B cell (primary cell): Measurements from ENCODE around the gene TMEM143. TPM values are rescaled to one million over a fixed set of nuclear protein-coding genes. Genes with fewer than 3 reads are reported as not detected.

Experiments
- ATAC-seq: fragments of 200-7000 bp; cut with Tn5 transposase; one replicate; pipeline ENCODE4 v1.10.0; 2021; ENCODE audit warnings: low read depth, mild to moderate bottlenecking, moderate number of reproducible peaks, moderate library complexity
- CTCF ChIA-PET: fragments of 350-600 bp; sonication (Branson Sonifier 250); formaldehyde crosslinking; loops from one replicate; lab custom pipeline; 2021; ENCODE audit warnings: antibody characterized with exemption, inconsistent platforms; lab: Charles Lee
- POLR2A ChIA-PET: fragments of 350-600 bp; sonication (Branson Sonifier 250); formaldehyde crosslinking; loops from one replicate; lab custom pipeline; 2021; ENCODE audit warnings: antibody characterized with exemption; lab: Charles Lee
- DNase-seq: peaks from one replicate; pipeline ENCODE4 v3.0.0; 2013
- H2AFZ ChIP-seq: 2 replicates; pipeline ENCODE4 v1.6.1; 2012; ENCODE audit warnings: mild to moderate bottlenecking, low read depth, low read length; ENCODE audit not compliant: insufficient read depth, poor library complexity, severe bottlenecking
- H3K27ac ChIP-seq, 2 donors: 1 replicate in 1 of 2; 2 replicates in 1 of 2; pipeline ENCODE4 v1.5.1; 2012 to 2013; ENCODE audit warnings: low read length in 2 of 2, mild to moderate bottlenecking in 2 of 2, moderate library complexity in 1 of 2
- H3K27me3 ChIP-seq, 4 experiments: fragments of 200-600 bp in 1 of 4; sonication (generic) in 1 of 4; replicated peaks in 1 of 4; 1 replicate in 2 of 4; 2 replicates in 2 of 4; pipeline versions ENCODE4 v1.6.1 to v1.7.0; 2013 to 2016; ENCODE audit warnings: low read length in 3 of 4, mild to moderate bottlenecking in 2 of 4, mixed read lengths in 1 of 4, moderate library complexity in 1 of 4; ENCODE audit not compliant: insufficient read depth in 4 of 4, control insufficient read depth in 3 of 4; ENCODE audit errors: control extremely low read depth in 1 of 4
- H3K36me3 ChIP-seq, 2 experiments: replicated peaks in 1 of 2; 1 replicate in 1 of 2; 2 replicates in 1 of 2; pipeline versions ENCODE4 v1.6.1 to v1.7.1; 2013; ENCODE audit warnings: low read length in 1 of 2; ENCODE audit not compliant: insufficient read depth in 2 of 2, control insufficient read depth in 1 of 2; ENCODE audit errors: control extremely low read depth in 1 of 2, extremely low read depth in 1 of 2
- H3K4me1 ChIP-seq, 2 donors: fragments of 200-600 bp in 1 of 2; sonication (generic) in 1 of 2; 1 replicate in 1 of 2; 2 replicates in 1 of 2; pipeline versions ENCODE4 v1.5.1 to v1.6.1; 2013 to 2017; ENCODE audit warnings: low read length in 2 of 2; ENCODE audit not compliant: control insufficient read depth in 2 of 2, insufficient read depth in 2 of 2
- H3K4me2 ChIP-seq: replicated peaks from 2 replicates; pipeline ENCODE3; 2012; ENCODE audit warnings: mild to moderate bottlenecking, low read depth, low read length; ENCODE audit not compliant: poor library complexity, severe bottlenecking
- H3K4me3 ChIP-seq, 5 experiments: fragments of 200-600 bp in 1 of 5; sonication (generic) in 1 of 5; 1 replicate in 3 of 5; 2 replicates in 2 of 5; pipeline versions ENCODE4 v1.5.1 to v1.7.0; 2011 to 2016; ENCODE audit warnings: low read length in 4 of 5, mild to moderate bottlenecking in 4 of 5, low read depth in 2 of 5, control low read depth in 1 of 5, moderate library complexity in 1 of 5; ENCODE audit not compliant: insufficient read depth in 1 of 5; ENCODE audit errors: control extremely low read depth in 1 of 5, extremely low read depth in 1 of 5
- H3K79me2 ChIP-seq: fragments of 200-600 bp; sonication (generic); one replicate; pipeline ENCODE4 v1.6.0; 2016; ENCODE audit warnings: low read length; ENCODE audit not compliant: control insufficient read depth, insufficient read depth
- H3K9ac ChIP-seq: fragments of 200-600 bp; sonication (generic); 2 replicates; pipeline ENCODE4 v1.6.1; 2017; ENCODE audit warnings: mild to moderate bottlenecking, low read length, moderate library complexity
- H3K9me3 ChIP-seq, 3 donors: one replicate each; pipeline versions ENCODE4 v1.6.1 to v1.7.1; 2013; ENCODE audit warnings: low read length in 2 of 3; ENCODE audit not compliant: control insufficient read depth in 2 of 3, insufficient read depth in 1 of 3; ENCODE audit errors: control extremely low read depth in 1 of 3
- H4K20me1 ChIP-seq: 2 replicates; pipeline ENCODE4 v1.6.0; 2012; ENCODE audit warnings: mild to moderate bottlenecking, low read length; ENCODE audit not compliant: insufficient read depth, control insufficient read depth, poor library complexity, severe bottlenecking
- H3K27ac Mint-ChIP-seq: one replicate; pipeline ENCODE4 v1.8.0; 2021; ENCODE audit warnings: mixed read lengths
- H3K27me3 Mint-ChIP-seq: one replicate; pipeline ENCODE4 v1.8.0; 2021; ENCODE audit warnings: mixed read lengths
- H3K4me1 Mint-ChIP-seq: one replicate; pipeline ENCODE4 v1.8.0; 2021; ENCODE audit warnings: mixed read lengths
- H3K4me3 Mint-ChIP-seq: one replicate; pipeline ENCODE4 v1.8.0; 2021; ENCODE audit warnings: mixed read lengths
- H3K9me3 Mint-ChIP-seq: one replicate; pipeline ENCODE4 v1.8.0; 2022; ENCODE audit warnings: mixed read lengths; ENCODE audit not compliant: insufficient read depth
- EZH2 ChIP-seq: IDR thresholded peaks from 2 replicates; pipeline ENCODE4 v1.6.1; 2012; ENCODE audit warnings: borderline replicate concordance, low read depth, mild to moderate bottlenecking, moderate library complexity, low read length; ENCODE audit not compliant: insufficient read depth, poor library complexity, severe bottlenecking
- WGBS: methylation state at CpG from one replicate; pipeline ENCODE4 v1.1.5; 2013; ENCODE audit warnings: missing lambda C conversion rate; ENCODE audit not compliant: insufficient coverage; 5-methylcytosine and 5-hydroxymethylcytosine counted together
- intact Hi-C: fragments of 100-400 bp; cut with micrococcal nuclease; formaldehyde crosslinking; loops from one replicate; pipeline ENCODE4 v1.10.0; 2022
- polyA plus RNA-seq: library from polyadenylated mRNA; depleted of rRNA; stranded (reverse); fragments of >200 nt; gene quantifications from 2 replicates; pipeline ENCODE4 v1.2.3, GENCODE V29; 2012
- total RNA-seq, 2 donors: library from RNA; stranded (reverse); fragments of 120-200 nt in 1 of 2; gene quantifications; 1 replicate in 1 of 2; 2 replicates in 1 of 2; pipeline versions ENCODE4 v1.2.3 to v1.2.4, GENCODE V29; 2013 to 2022
- TF ChIP-seq, protein P1 (sequence below): fragments of 200-600 bp; IDR thresholded peaks from one replicate; pipeline ENCODE4 v1.8.0; 2022; ENCODE audit warnings: antibody characterized with exemption, mild to moderate bottlenecking

TMEM143 gene
- total and polyA plus RNA-seq, 2 donors (not counting 1 experiment from before 2014, with no cell fraction given) = 30.0 to 34.3 TPM

DNA sequence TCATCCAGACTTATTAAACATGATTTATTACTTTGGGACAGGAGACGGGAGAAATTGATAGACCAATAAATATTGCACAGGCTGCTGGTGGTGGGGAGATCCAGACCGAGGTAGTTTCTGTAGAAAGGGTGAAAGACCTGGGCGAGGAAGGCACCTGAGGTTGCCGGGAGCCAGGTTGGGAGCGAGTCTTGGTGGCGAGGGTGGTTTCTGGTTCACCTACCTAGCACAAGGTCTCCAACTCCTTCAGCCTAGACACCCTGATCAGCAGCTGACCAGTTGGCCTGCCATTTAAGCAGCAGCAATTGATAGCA is 31.4 kb downstream of the TMEM143 start:
- intact Hi-C loops = loop anchor here (5.0 kb wide), 3 partner anchors 160 to 1995 kb away; partner anchors contain the start of genes CALM3, KCNC3, LIG1 and ZSWIM9
- H3K27ac Mint-ChIP-seq = peak overlapping the region; percentile 95
- Histone ChIP-seq H3K36me3 (peaks cover 0 to 38% of the 10 kb centered on the region in 2 experiments), H3K4me1 (peaks cover 55 to 68% of the 10 kb centered on the region in 2 donors), H3K9me3 (peaks cover 0 to 4% (median 2%) of the 10 kb centered on the region in 3 donors), H3K79me2 (peaks cover 29% of the 10 kb centered on the region), H4K20me1 (peaks cover 36% of the 10 kb centered on the region), H3K9ac (peak overlapping the region; percentile 54), H3K4me2 (peak overlapping the region; percentile 96), H2AFZ (peak overlapping the region; percentile 17), H3K27me3 (no peaks in the 10 kb centered on the region), H3K4me3 (peak overlapping the region in 4 of 5 experiments; percentile 28 to 94 (median 56)), H3K27ac (peak overlapping the region; percentile 21 to 47)
- peak overlapping the region; percentile 98 for H3K4me3 Mint-ChIP-seq
- ATAC-seq = no peak
- no peaks in the 10 kb centered on the region for H3K27me3 Mint-ChIP-seq
- TF ChIP-seq, protein P1, sequence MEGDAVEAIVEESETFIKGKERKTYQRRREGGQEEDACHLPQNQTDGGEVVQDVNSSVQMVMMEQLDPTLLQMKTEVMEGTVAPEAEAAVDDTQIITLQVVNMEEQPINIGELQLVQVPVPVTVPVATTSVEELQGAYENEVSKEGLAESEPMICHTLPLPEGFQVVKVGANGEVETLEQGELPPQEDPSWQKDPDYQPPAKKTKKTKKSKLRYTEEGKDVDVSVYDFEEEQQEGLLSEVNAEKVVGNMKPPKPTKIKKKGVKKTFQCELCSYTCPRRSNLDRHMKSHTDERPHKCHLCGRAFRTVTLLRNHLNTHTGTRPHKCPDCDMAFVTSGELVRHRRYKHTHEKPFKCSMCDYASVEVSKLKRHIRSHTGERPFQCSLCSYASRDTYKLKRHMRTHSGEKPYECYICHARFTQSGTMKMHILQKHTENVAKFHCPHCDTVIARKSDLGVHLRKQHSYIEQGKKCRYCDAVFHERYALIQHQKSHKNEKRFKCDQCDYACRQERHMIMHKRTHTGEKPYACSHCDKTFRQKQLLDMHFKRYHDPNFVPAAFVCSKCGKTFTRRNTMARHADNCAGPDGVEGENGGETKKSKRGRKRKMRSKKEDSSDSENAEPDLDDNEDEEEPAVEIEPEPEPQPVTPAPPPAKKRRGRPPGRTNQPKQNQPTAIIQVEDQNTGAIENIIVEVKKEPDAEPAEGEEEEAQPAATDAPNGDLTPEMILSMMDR = no peak
- TF ChIP-seq EZH2 = no peak
- no CpG with 5 or more reads among the region's 6 CpGs for WGBS
- H3K4me1 Mint-ChIP-seq = peaks cover 60% of the 10 kb centered on the region
- ChIA-PET CTCF (interaction anchor here (0.6 to 11.5 kb wide), 12 partner anchors 13 to 277 kb away, joined by 3 to 345 read pairs (median 6); partner anchors contain the start of genes EMP3, SYNGR4 and TMEM143), POLR2A (interaction anchor here (0.6 to 6.6 kb wide), 3 partner anchors 12 to 1076 kb away, joined by 4 to 180 read pairs (median 5); partner anchors contain the start of genes CCDC9 and EMP3)
- no peak for DNase-seq
- H3K9me3 Mint-ChIP-seq = no peaks in the 10 kb centered on the region
